Liver (tissue), 3 donors: ENCODE measurements around the gene SMIM24.

Experiments
- ATF3 ChIP-seq: IDR thresholded peaks from 2 replicates; pipeline ENCODE4 v1.6.1; 2016; ENCODE audit warnings: antibody characterized with exemption
- CTCF ChIP-seq: fragments of 150-350 bp; IDR thresholded peaks from 2 replicates; pipeline ENCODE4 v1.5.1; 2017; ENCODE audit warnings: improper control_type of control experiment, low read depth, low read length; ENCODE audit not compliant: missing input control
- EGR1 ChIP-seq, 2 donors: IDR thresholded peaks; 2 replicates each; pipeline ENCODE4 v1.6.1; 2016 to 2018; ENCODE audit warnings: antibody characterized with exemption in 2 of 2, low read depth in 2 of 2
- GABPA ChIP-seq, 2 donors: IDR thresholded peaks in 1 of 2; conservative IDR thresholded peaks in 1 of 2; 2 replicates each; pipeline ENCODE4 v1.6.1; 2016; ENCODE audit warnings: antibody characterized with exemption in 2 of 2, mild to moderate bottlenecking in 1 of 2, moderate library complexity in 1 of 2
- HNF4A ChIP-seq, 2 donors: conservative IDR thresholded peaks; 2 replicates each; pipeline ENCODE4 v1.6.1; 2016; ENCODE audit warnings: antibody characterized with exemption in 2 of 2, mild to moderate bottlenecking in 2 of 2
- MAX ChIP-seq: IDR thresholded peaks from 2 replicates; pipeline ENCODE4 v1.6.1; 2016; ENCODE audit warnings: antibody characterized with exemption
- RAD21 ChIP-seq, 2 donors: IDR thresholded peaks; 2 replicates each; pipeline ENCODE4 v1.6.1; 2016; ENCODE audit warnings: antibody characterized with exemption in 2 of 2, mild to moderate bottlenecking in 2 of 2
- REST ChIP-seq: IDR thresholded peaks from 2 replicates; pipeline ENCODE4 v1.6.1; 2016; ENCODE audit warnings: antibody characterized with exemption, mild to moderate bottlenecking
- RXRA ChIP-seq, 2 donors: IDR thresholded peaks; 2 replicates each; pipeline ENCODE4 v1.6.1; 2017 to 2018; ENCODE audit warnings: antibody characterized with exemption in 2 of 2, mild to moderate bottlenecking in 1 of 2
- SP1 ChIP-seq: IDR thresholded peaks from 2 replicates; pipeline ENCODE4 v1.6.1; 2018; ENCODE audit warnings: antibody characterized with exemption, mild to moderate bottlenecking
- TAF1 ChIP-seq: conservative IDR thresholded peaks from 2 replicates; pipeline ENCODE4 v1.6.1; 2016; ENCODE audit warnings: antibody characterized with exemption, mild to moderate bottlenecking
- YY1 ChIP-seq: IDR thresholded peaks from 2 replicates; pipeline ENCODE4 v1.6.1; 2016; ENCODE audit warnings: antibody characterized with exemption, mild to moderate bottlenecking
- ZBTB33 ChIP-seq: IDR thresholded peaks from 2 replicates; pipeline ENCODE4 v1.6.1; 2016; ENCODE audit warnings: antibody characterized with exemption
- donor health status: healthy.
- donor health status: healthy.

- TF ChIP-seq SP1 (no peak), CTCF (no peak), GABPA (IDR thresholded peaks at IDR 0.05 in 1 of 2, conservative IDR thresholded peaks at IDR 0.05 in 1 of 2) (no peak), TAF1 (no peak), ATF3 (no peak), MAX (no peak), YY1 (no peak), HNF4A (conservative IDR thresholded peaks at IDR 0.05) (no peak), ZBTB33 (no peak), RXRA (IDR thresholded peaks at IDR 0.05) (no peak), RAD21 (IDR thresholded peaks at IDR 0.05) (no peak), REST (no peak), EGR1 (IDR thresholded peaks at IDR 0.05; ENCODE audit: low read depth in 2 of 2) (no peak)
Measured at GRCh38 chr19:3523361-3524077, 43.2 kb upstream of the SMIM24 start.
